GM12878 (cell line): ENCODE results near the gene LAD1.

Experiments
- CTCF ChIP-seq, 3 experiments: IDR thresholded peaks in 2 of 3; conservative IDR thresholded peaks in 1 of 3; 2 replicates each; pipeline ENCODE4 v1.5.1; 2011; ENCODE audit warnings: low read depth in 3 of 3, low read length in 3 of 3, mild to moderate bottlenecking in 3 of 3, control low read depth in 2 of 3, moderate library complexity in 2 of 3, inconsistent platforms in 1 of 3, mixed read lengths in 1 of 3; ENCODE audit not compliant: control insufficient read depth in 2 of 3, insufficient read depth in 1 of 3; ENCODE audit errors: extremely low read depth in 1 of 3
- EP300 ChIP-seq, 2 experiments: fragments of 150-350 bp in 1 of 2; IDR thresholded peaks; 2 replicates each; pipeline ENCODE4 v1.6.1; 2011 to 2012; ENCODE audit warnings: low read depth in 2 of 2, low read length in 2 of 2, borderline replicate concordance in 1 of 2, improper control_type of control experiment in 1 of 2, inconsistent platforms in 1 of 2; ENCODE audit not compliant: control insufficient read depth in 1 of 2
- JUND ChIP-seq: IDR thresholded peaks from 2 replicates; pipeline ENCODE4 v1.6.1; 2012; ENCODE audit warnings: low read depth, mild to moderate bottlenecking, low read length, improper control_type of control experiment, moderate library complexity
- MAX ChIP-seq: IDR thresholded peaks from 2 replicates; pipeline ENCODE4 v1.6.1; 2012; ENCODE audit warnings: low read depth, low read length, improper control_type of control experiment
- NR2C2 ChIP-seq: IDR thresholded peaks from 2 replicates; pipeline ENCODE4 v1.6.1; 2011; ENCODE audit warnings: borderline replicate concordance, low read depth; ENCODE audit not compliant: control insufficient read depth, insufficient read length
- RCOR1 ChIP-seq: conservative IDR thresholded peaks from 2 replicates; pipeline ENCODE4 v1.6.1; 2012; ENCODE audit warnings: low read depth, low read length, improper control_type of control experiment
- SMC3 ChIP-seq: IDR thresholded peaks from 2 replicates; pipeline ENCODE4 v1.6.1; 2011; ENCODE audit warnings: low read length, improper control_type of control experiment, borderline replicate concordance
- TAF1 ChIP-seq: IDR thresholded peaks from 2 replicates; pipeline ENCODE4 v1.6.1; 2011; ENCODE audit warnings: mild to moderate bottlenecking, low read depth, low read length, borderline replicate concordance
- TCF12 ChIP-seq: IDR thresholded peaks from 2 replicates; pipeline ENCODE4 v1.6.1; 2011; ENCODE audit warnings: low read depth, mild to moderate bottlenecking, low read length
- ZBTB40 ChIP-seq: fragments of 450-650 bp; IDR thresholded peaks from 2 replicates; pipeline ENCODE4 v1.6.1; 2016; ENCODE audit warnings: mild to moderate bottlenecking, moderate library complexity, borderline replicate concordance

- TF ChIP-seq TCF12: no peak
- TF ChIP-seq NR2C2: no peak
- TF ChIP-seq JUND: no peak
- TF ChIP-seq CTCF (IDR thresholded peaks at IDR 0.05 in 2 of 3, conservative IDR thresholded peaks at IDR 0.05 in 1 of 3; ENCODE audit: control insufficient read depth in 2 of 3, extremely low read depth in 1 of 3, insufficient read depth in 1 of 3, low read depth in 3 of 3, low read length in 3 of 3): no peak
- no peak for TF ChIP-seq EP300 (IDR thresholded peaks at IDR 0.05; ENCODE audit: borderline replicate concordance in 1 of 2, control insufficient read depth in 1 of 2, low read depth in 2 of 2, low read length in 2 of 2)
- TF ChIP-seq MAX: no peak
- TF ChIP-seq TAF1: no peak
- TF ChIP-seq ZBTB40: no peak
- no peak for TF ChIP-seq RCOR1
- no peak for TF ChIP-seq SMC3
These were observed 10.1 kb downstream of the LAD1 start for GRCh38 chr1:201389051-201389450.
